BE2C (cell line): Measurements from ENCODE around the gene EMP2.

Experiments used
- DNase-seq: peaks from one replicate; pipeline ENCODE4 v3.0.0-alpha.2; 2020
- H3K27me3 ChIP-seq: fragments of 250-450 bp; sonication (Bioruptor Pico); 2 replicates; pipeline ENCODE4 v1.5.1; 2020; ENCODE audit warnings: mild to moderate bottlenecking
- H3K36me3 ChIP-seq: fragments of 250-450 bp; sonication (Bioruptor Pico); 2 replicates; pipeline ENCODE4 v1.5.1; 2020; ENCODE audit warnings: mild to moderate bottlenecking
- H3K4me1 ChIP-seq: fragments of 250-450 bp; sonication (Bioruptor Pico); 2 replicates; pipeline ENCODE4 v1.5.1; 2020
- H3K4me3 ChIP-seq: 2 replicates; pipeline ENCODE4 v1.5.1; 2011; ENCODE audit warnings: low read depth, low read length
- H3K9me3 ChIP-seq: fragments of 250-450 bp; sonication (Bioruptor Pico); 2 replicates; pipeline ENCODE4 v1.5.1; 2020
- TF ChIP-seq, protein P1 (sequence below): IDR thresholded peaks from 2 replicates; pipeline ENCODE4 v1.5.1; 2012; ENCODE audit warnings: mild to moderate bottlenecking, low read depth, low read length

The EMP2 gene

GRCh38 chr16:10554569-10554968 lies 25.8 kb downstream of the EMP2 start:
- no peak overlapping the region for H3K4me3 ChIP-seq
- H3K27me3 ChIP-seq: no peaks in the 10 kb centered on the region
- H3K4me1 ChIP-seq: no peaks in the 10 kb centered on the region
- no peaks in the 10 kb centered on the region for H3K9me3 ChIP-seq
- DNase-seq: no peak
- TF ChIP-seq, protein P1, sequence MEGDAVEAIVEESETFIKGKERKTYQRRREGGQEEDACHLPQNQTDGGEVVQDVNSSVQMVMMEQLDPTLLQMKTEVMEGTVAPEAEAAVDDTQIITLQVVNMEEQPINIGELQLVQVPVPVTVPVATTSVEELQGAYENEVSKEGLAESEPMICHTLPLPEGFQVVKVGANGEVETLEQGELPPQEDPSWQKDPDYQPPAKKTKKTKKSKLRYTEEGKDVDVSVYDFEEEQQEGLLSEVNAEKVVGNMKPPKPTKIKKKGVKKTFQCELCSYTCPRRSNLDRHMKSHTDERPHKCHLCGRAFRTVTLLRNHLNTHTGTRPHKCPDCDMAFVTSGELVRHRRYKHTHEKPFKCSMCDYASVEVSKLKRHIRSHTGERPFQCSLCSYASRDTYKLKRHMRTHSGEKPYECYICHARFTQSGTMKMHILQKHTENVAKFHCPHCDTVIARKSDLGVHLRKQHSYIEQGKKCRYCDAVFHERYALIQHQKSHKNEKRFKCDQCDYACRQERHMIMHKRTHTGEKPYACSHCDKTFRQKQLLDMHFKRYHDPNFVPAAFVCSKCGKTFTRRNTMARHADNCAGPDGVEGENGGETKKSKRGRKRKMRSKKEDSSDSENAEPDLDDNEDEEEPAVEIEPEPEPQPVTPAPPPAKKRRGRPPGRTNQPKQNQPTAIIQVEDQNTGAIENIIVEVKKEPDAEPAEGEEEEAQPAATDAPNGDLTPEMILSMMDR: no peak
- H3K36me3 ChIP-seq: no peaks in the 10 kb centered on the region

GRCh38 chr16:10552998-10553491 lies 27.4 kb downstream of the EMP2 start:
- peak overlapping the region; percentile 52 for H3K4me3 ChIP-seq
- H3K9me3 ChIP-seq: no peaks in the 10 kb centered on the region
- no peaks in the 10 kb centered on the region for H3K27me3 ChIP-seq
- H3K4me1 ChIP-seq: no peaks in the 10 kb centered on the region
- H3K36me3 ChIP-seq: no peaks in the 10 kb centered on the region
- peak; percentile 78 for DNase-seq
- TF ChIP-seq, protein P1: no peak

GRCh38 chr16:10552281-10552680 lies 28.1 kb downstream of the EMP2 start:
- DNase-seq: no peak
- Histone ChIP-seq H3K9me3 (no peaks in the 10 kb centered on the region), H3K4me1 (no peaks in the 10 kb centered on the region), H3K27me3 (no peaks in the 10 kb centered on the region), H3K4me3 (no peak overlapping the region), H3K36me3 (no peaks in the 10 kb centered on the region)
- TF ChIP-seq, protein P1: no peak

GRCh38 chr16:10551881-10552280 lies 28.5 kb downstream of the EMP2 start:
- H3K4me3 ChIP-seq: no peak overlapping the region
- TF ChIP-seq, protein P1: no peak
- no peaks in the 10 kb centered on the region for H3K27me3 ChIP-seq
- no peaks in the 10 kb centered on the region for H3K36me3 ChIP-seq
- no peak for DNase-seq
- no peaks in the 10 kb centered on the region for H3K4me1 ChIP-seq
- H3K9me3 ChIP-seq: no peaks in the 10 kb centered on the region

DNA sequence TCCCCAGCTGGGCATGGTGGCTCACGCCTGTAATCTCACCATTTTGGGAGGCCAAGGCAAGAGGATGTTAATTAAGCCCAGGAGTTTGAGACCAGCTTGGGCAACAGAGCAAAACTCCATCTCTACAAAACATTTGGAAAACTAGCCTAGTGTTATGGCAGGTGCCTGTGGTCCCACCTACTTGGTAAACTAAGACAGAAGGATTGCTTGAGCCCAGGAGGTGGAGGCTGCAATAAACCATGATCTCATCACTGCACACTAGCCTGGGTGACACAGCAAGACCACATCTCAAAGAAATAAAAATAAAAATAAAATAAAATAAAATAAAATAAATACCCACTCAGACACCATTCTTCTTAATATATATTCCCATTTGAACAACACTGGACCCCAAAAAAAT lies 32.0 kb downstream of the EMP2 start:
- no peaks in the 10 kb centered on the region for H3K9me3 ChIP-seq
- no peak overlapping the region for H3K4me3 ChIP-seq
- H3K4me1 ChIP-seq: no peaks in the 10 kb centered on the region
- TF ChIP-seq, protein P1: no peak
- no peaks in the 10 kb centered on the region for H3K36me3 ChIP-seq
- DNase-seq: no peak
- no peaks in the 10 kb centered on the region for H3K27me3 ChIP-seq

GRCh38 chr16:10547708-10548107 lies 32.7 kb downstream of the EMP2 start:
- Histone ChIP-seq H3K27me3 (no peaks in the 10 kb centered on the region), H3K9me3 (no peaks in the 10 kb centered on the region), H3K36me3 (no peaks in the 10 kb centered on the region), H3K4me3 (no peak overlapping the region), H3K4me1 (no peaks in the 10 kb centered on the region)
- no peak for DNase-seq
- TF ChIP-seq, protein P1: no peak
